ENCODE measurements around the gene CELSR1. TPM values are rescaled to one million over a fixed set of nuclear protein-coding genes. Genes with fewer than 3 reads are reported as not detected.

Gene CELSR1
- total and polyA plus RNA-seq, 2 of the 13 experiments (the other 11 are each of a cell fraction or from before 2014, with no cell fraction given), result 0.78 to 1.8 TPM

GRCh38 chr22:46586123-46586519 lies 48.7 kb upstream of the CELSR1 start:
- BruUV-seq (replicated peaks), result no TSS peak
- FAIRE-seq (no peak), DNase-seq (ENCODE audit: low spot score) (no peak), ATAC-seq (no peak)
- in situ Hi-C loops (cut with HindIII; ENCODE audit: extremely low pct_ligation_motif_present, low pct_unique_long_range_greater_than_20kb) (no loop called here), intact Hi-C loops (cut with micrococcal nuclease; ENCODE audit: unreplicated experiment) (no loop called here)
- ChIA-PET POLR2A (no interaction called here), CTCF (ENCODE audit: low intra/inter-chr PET ratio, low total read pairs) (no interaction called here)
- Histone ChIP-seq H3K9me3 (ENCODE audit: low read length) (no peaks in the 10 kb centered on the region), H3K27ac (ENCODE audit: extremely low read length, insufficient read depth, low read length) (no peak overlapping the region), H3K4me1 (ENCODE audit: insufficient read depth, low read length) (peaks cover 16% of the 10 kb centered on the region), H3K9ac (ENCODE audit: insufficient read depth, low read depth, low read length) (no peak overlapping the region), H3K4me2 (ENCODE audit: low read depth, low read length) (no peak overlapping the region), H3K79me2 (ENCODE audit: insufficient read depth, low read length) (peaks cover 10% of the 10 kb centered on the region), H4K20me1 (ENCODE audit: insufficient read depth, low read length) (0 out of 2 replicates have a peak, but pooled peaks cover 6% of the 10 kb centered on the region), H2AFZ (ENCODE audit: low read length) (no peak overlapping the region), H3K27me3 (ENCODE audit: control insufficient read depth in 1 of 2, insufficient read depth in 2 of 2, low read length in 2 of 2) (no peaks in the 10 kb centered on the region), H3K36me3 (replicated peaks in 1 of 2; ENCODE audit: control insufficient read depth in 1 of 2, insufficient read depth in 2 of 2, low read length in 2 of 2) (no peaks in the 10 kb centered on the region), H3K4me3 (replicated peaks in 1 of 3; ENCODE audit: insufficient read depth in 1 of 3, low read depth in 2 of 3, low read length in 3 of 3) (no peak overlapping the region)
- TF ChIP-seq KLF12 (CRISPR knock-in tag; IDR thresholded peaks at IDR 0.05; ENCODE audit: borderline replicate concordance) (no peak), TARDBP (CRISPR knock-in tag; IDR thresholded peaks at IDR 0.05) (no peak)
- WGBS (ENCODE audit: low lambda C conversion rate), result 92% methylated on average over 10 of the region's 12 CpGs

- ATAC-seq (no peak), FAIRE-seq (no peak), DNase-seq (ENCODE audit: low spot score) (no peak)
- no peaks in the 10 kb centered on the region for H3K36me3 ChIP-seq (replicated peaks in 1 of 2; ENCODE audit: control insufficient read depth in 1 of 2, insufficient read depth in 2 of 2, low read length in 2 of 2)
- peaks cover 8% of the 10 kb centered on the region; the same call in 1 of the 2 replicates for H4K20me1 ChIP-seq (ENCODE audit: insufficient read depth, low read length)
- H3K79me2 ChIP-seq (ENCODE audit: insufficient read depth, low read length), result peaks cover 12% of the 10 kb centered on the region
- POLR2A ChIA-PET, result no interaction called here
- BruUV-seq (replicated peaks), result no TSS peak
- CTCF ChIA-PET (ENCODE audit: low intra/inter-chr PET ratio, low total read pairs), result no interaction called here
- intact Hi-C loops (cut with micrococcal nuclease; ENCODE audit: unreplicated experiment), result no loop called here
- no peak overlapping the region for H3K27ac ChIP-seq (ENCODE audit: extremely low read length, insufficient read depth, low read length)
- no peaks in the 10 kb centered on the region for H3K9me3 ChIP-seq (ENCODE audit: low read length)
- no peak overlapping the region for H3K4me2 ChIP-seq (ENCODE audit: low read depth, low read length)
- H3K27me3 ChIP-seq (ENCODE audit: control insufficient read depth in 1 of 2, insufficient read depth in 2 of 2, low read length in 2 of 2), result no peaks in the 10 kb centered on the region
- TF ChIP-seq SRSF1 (optimal IDR thresholded peaks at IDR 0.05; ENCODE audit: low read depth, low read length) (no peak), ASH2L (IDR thresholded peaks at IDR 0.05; ENCODE audit: insufficient read length, low read depth, low read length) (no peak), ZNF577 (CRISPR knock-in tag; IDR thresholded peaks at IDR 0.05; ENCODE audit: borderline replicate concordance, low read depth) (no peak)
- H2AFZ ChIP-seq (ENCODE audit: low read length), result no peak overlapping the region
- in situ Hi-C loops (cut with HindIII; ENCODE audit: extremely low pct_ligation_motif_present, low pct_unique_long_range_greater_than_20kb), result no loop called here
- H3K9ac ChIP-seq (ENCODE audit: insufficient read depth, low read depth, low read length), result no peak overlapping the region
- H3K4me1 ChIP-seq (ENCODE audit: insufficient read depth, low read length), result peaks cover 22% of the 10 kb centered on the region
- WGBS (ENCODE audit: low lambda C conversion rate), result 97% methylated on average over 15 of the region's 19 CpGs
- H3K4me3 ChIP-seq (replicated peaks in 1 of 3; ENCODE audit: insufficient read depth in 1 of 3, low read depth in 2 of 3, low read length in 3 of 3), result no peak overlapping the region
Measured at GRCh38 chr22:46585340-46586122, 48.1 kb upstream of the CELSR1 start.
